Right ventricle myocardium superior (tissue), 1 donor: Measurements from ENCODE around the gene RAP2A. TPM values are rescaled to one million over a fixed set of nuclear protein-coding genes. Genes with fewer than 3 reads are reported as not detected.

Experiments
- ATAC-seq: fragments of 200-7000 bp; cut with Tn5 transposase; one replicate; pipeline ENCODE4 v1.9.1; 2020; ENCODE audit warnings: mild to moderate bottlenecking; ENCODE audit not compliant: poor library complexity
- DNase-seq: peaks from one replicate; pipeline ENCODE4 v3.0.0-alpha.2; 2020
- intact Hi-C: fragments of 100-400 bp; cut with DNase I; formaldehyde crosslinking; loops from one replicate; pipeline ENCODE4 v1.11.2; 2022
- total RNA-seq: library from RNA; stranded (reverse); fragmentation: NEBNext Ultra II Directional; extraction: Animal tissue kit (Norgen Biotek cat#: 25700); gene quantifications from one replicate; pipeline ENCODE4 v1.2.1, GENCODE V29; 2021
- donor health status: DM: no; HTN: yes; CAD: no; lungs with severe emphysema.

Gene RAP2A
- total RNA-seq, 1 donor from 2014 or later = 12.1 TPM

DNA sequence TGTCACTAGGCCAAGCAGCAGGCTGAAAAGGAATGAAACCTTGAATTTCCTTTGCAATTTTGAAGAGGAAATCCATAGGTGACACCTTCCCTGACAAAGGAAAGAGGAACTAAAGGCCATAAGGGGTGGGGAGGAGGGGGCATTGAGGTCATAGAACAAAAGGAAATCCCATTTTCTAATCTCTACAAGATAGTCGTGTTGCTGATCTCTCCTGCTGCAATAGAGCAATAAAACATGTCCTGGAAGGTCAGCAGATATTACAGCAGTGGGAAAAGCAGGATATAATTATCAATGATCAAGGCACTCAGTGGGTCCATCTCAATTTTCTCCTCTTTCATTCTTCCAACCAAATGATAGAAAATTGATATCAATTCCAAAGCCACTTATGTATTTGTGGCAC lies 20.3 kb upstream of the RAP2A start:
- DNase-seq (no peak), ATAC-seq (no peak)
- intact Hi-C loops = no loop called here

- ATAC-seq = no peak
- intact Hi-C loops = no loop called here
These were observed 19.6 kb upstream of the RAP2A start for GRCh38 chr13:97414392-97414791.

DNA sequence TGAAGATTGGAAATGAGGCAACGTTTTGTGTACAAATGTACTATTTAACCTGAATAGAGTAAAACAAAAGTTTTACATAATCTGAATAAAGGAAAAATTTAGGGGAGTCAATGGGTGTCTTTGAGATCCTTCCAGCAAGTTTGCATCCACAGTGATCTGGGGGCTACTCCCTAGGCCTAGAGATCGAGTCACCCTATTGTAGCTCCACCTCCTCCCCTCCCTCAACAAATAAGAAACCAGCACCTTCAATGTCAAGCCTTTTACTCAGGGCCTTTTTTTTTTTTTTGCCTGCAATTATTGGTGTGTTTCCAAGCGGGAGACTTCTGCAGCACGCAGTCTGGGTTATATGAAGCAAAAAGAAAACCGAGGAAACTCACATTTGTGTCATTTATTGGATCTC lies 16.3 kb upstream of the RAP2A start:
- no peak for DNase-seq
- no peak for ATAC-seq
- intact Hi-C loops = no loop called here

More at GRCh38 chr13:97414392-97414791, 19.6 kb upstream of the RAP2A start:
- DNase-seq = no peak

GRCh38 chr13:97422118-97423054 lies 11.6 kb upstream of the RAP2A start:
- no peak for DNase-seq
- peak; percentile 39 for ATAC-seq
- intact Hi-C loops = no loop called here

DNA sequence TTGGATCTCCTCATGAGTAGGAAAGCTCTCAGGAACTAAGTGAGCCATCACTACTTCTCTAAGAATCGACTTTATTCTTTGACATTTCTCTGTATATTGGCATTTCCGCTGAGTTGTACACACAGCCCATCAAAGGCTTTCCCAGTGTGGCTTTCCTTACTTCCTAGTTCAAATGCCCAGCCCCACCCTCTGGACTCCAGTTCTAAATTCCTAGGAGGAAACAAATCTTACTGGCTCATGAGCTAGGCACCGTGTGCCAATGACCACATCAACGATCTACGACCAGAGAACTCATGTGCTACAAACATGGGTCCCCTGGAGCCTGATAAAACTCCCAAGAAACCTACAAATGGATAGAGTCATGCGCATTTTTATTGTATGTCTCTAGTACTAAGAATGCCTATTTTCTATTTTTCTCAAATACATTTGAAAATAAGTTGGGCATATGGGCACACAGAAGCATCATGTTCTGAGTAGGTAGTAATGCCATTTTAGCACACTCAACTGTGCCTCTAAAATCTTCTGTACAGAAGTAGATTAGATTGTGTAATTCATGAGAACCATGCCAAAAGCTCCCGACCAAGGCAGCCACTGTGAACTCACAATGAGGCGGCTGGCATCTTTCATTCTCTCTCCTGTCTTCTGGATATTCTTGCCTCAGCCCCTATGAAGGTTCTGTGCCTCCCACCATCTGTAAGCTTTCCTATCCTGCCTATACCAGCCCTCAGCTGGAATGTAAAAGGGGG lies 10.5 kb upstream of the RAP2A start:
- ATAC-seq = peak; percentile 80
- intact Hi-C loops = no loop called here
- DNase-seq = no peak

GRCh38 chr13:97425590-97425989 lies 8.4 kb upstream of the RAP2A start:
- no peak for ATAC-seq
- no peak for DNase-seq
- intact Hi-C loops = no loop called here

DNA sequence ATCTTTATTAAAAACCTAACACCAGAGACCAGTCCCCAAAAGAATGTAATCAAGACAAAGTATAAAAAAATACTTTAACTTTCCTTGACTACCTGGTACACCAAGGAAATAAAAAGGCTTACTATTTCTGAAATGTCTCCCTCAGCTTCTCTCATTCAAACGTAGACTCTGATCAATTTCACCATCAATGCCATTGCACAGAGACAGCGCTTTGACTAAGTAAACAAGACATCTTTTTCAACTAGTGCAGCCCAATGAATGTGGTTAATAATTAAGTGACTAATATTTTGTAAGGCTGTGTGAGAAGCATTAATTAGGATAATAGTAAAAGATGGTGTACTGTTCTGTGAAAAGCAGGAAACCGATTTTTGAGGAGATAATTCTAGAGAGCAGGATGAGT lies 7.3 kb upstream of the RAP2A start:
- ATAC-seq = no peak
- DNase-seq = no peak
- intact Hi-C loops = no loop called here

- DNase-seq (no peak), ATAC-seq (no peak)
- intact Hi-C loops = loop anchor here (5.0 kb wide), 1 partner anchor 317 kb away; no protein-coding TSS in a partner anchor
These were observed 4.3 kb upstream of the RAP2A start for GRCh38 chr13:97429681-97430081.

GRCh38 chr13:97430296-97430695 lies 3.7 kb upstream of the RAP2A start:
- intact Hi-C loops = loop anchor here (5.0 kb wide), 1 partner anchor 318 kb away; no protein-coding TSS in a partner anchor
- DNase-seq (no peak), ATAC-seq (no peak)

DNA sequence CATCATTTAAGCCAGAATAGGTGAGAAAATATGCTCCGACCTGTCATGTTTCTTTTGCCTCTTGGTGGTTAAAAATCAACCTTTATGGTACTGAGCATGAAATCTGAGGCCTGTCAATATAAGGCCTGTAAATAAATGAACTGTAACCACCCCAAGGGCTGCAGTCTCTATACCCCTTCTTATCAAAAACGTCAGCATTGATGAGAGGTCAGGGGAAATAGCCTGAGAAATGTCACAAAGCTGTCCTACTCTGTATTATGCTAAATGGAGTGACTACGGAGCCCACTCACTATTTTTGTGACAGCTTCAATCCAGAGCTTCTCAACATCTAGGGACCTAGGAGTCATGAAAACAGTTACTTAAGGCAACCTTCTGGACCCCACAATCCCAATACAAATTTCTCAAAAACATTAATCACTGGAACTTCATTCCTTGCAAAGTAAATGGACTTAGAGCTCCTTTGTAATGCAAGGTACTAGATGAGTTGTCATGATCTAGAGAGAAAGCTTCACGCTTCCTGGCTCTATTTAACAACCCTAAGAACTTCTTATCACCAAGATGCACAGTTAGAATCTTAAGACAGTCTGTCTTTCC lies 2.7 kb upstream of the RAP2A start:
- ATAC-seq (no peak), DNase-seq (no peak)
- intact Hi-C loops = loop anchor here (5.0 kb wide), 1 partner anchor 319 kb away; no protein-coding TSS in a partner anchor

- ATAC-seq (peak; percentile 0), DNase-seq (no peak)
- intact Hi-C loops = loop anchor here (5.0 kb wide), 1 partner anchor 320 kb away; no protein-coding TSS in a partner anchor
These were observed 1.6 kb upstream of the RAP2A start for GRCh38 chr13:97432232-97432916.

DNA sequence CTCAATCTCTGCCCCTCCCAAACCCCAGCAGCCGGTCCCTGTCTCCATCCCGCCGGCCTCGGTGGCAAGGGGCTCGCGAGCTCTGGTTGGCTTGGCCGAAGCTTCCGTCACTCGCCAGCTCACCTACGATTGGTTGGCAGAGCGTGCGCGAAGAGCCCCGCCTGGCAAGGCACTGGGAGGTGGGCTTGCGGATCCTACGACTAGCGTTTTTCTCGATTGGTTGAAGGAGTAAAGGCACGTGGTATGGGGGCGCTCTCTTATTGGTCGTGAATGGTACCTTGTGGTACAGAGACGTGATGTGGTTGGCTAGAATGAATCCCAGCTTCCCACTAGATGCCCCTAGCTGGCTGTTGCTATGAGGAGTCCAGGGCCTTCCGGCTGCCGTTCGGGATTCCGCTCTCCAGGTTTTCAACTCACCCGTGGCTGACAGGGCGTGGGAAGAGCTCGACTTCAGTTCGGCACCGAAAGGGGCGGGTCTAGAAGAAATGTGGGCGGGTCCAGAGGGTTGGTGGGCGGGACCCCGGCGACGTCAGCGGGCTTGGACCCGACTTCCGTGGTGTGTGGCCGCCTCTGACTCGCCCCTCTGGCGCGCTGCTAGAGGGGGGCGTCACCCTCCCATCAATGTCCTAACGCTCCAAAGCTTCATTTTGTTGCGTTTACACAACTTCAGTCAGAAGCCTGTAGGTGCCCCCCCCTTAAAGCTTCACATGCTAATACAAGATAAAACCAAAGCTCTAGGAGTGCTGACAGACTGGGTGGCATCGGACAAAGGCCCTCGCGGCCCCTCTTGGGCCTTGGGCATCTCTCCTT lies 847 bp upstream of the RAP2A start:
- DNase-seq (peak; percentile 98), ATAC-seq (peak; percentile 95)
- intact Hi-C loops = loop anchor here (5.0 kb wide), 1 partner anchor 321 kb away; no protein-coding TSS in a partner anchor

GRCh38 chr13:97434397-97435201 lies 630 bp downstream of the RAP2A start:
- ATAC-seq (no peak), DNase-seq (peak; percentile 62)
- intact Hi-C loops = loop anchor here (5.0 kb wide), 1 partner anchor 322 kb away; no protein-coding TSS in a partner anchor

DNA sequence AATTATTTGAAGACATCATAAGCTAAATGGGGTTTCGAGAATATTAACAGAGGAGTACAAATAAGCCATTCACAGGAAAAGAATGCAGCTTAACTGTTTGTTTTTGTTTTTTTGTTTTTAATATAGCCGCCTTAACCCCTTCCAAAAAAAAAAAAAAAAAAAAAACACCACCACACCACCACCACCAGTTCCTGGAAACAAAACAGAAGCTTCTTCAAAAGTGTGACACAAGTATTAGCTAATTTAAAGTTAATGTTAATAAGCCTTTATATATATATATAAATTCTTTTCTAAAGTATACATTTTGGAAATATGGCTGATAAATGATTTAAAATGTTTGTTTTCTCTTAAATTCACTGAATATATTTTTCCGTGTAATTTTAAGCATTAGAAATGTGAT lies 1.4 kb downstream of the RAP2A start:
- ATAC-seq (no peak), DNase-seq (no peak)
- intact Hi-C loops = no loop called here

GRCh38 chr13:97435794-97436193 lies 1.8 kb downstream of the RAP2A start:
- ATAC-seq (no peak), DNase-seq (no peak)
- intact Hi-C loops = no loop called here

DNA sequence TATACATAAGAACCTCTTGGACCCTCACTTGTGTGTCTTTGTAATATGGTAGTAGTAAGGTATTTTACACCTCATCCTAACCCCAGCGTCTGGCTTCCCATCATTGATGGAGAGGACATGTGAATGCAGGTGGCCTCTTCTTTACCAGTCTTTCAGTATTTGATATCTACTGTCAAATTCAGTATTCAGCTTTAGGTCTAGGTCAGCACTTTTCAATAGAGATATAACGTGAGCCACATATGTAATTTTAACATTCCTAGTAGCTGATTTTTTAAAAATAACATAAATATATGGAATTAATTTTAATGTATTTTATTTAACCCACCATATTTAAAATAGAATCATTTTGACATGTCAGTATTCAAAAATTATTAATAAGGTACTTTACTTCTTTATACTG lies 2.9 kb downstream of the RAP2A start:
- intact Hi-C loops = no loop called here
- ATAC-seq (no peak), DNase-seq (no peak)

DNA sequence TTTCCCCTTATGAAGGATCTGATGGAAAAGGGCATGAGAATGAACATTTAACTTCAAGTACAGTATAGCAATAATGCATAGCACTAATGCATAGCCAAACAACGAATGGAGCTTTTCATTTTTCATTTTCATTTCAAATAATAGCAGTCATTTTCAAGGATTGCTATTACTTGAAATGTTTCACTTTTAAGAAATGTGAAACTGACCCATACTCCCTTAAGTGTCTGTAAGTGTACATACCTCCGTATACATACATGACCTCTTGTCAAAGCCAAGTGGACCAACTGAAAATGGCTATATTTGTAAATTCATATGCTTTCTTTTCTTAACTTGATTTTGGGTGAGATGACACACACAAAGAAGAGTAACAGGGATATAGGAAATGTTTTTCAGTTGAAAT lies 3.8 kb downstream of the RAP2A start:
- ATAC-seq (no peak), DNase-seq (no peak)
- intact Hi-C loops = no loop called here
